ENCODE results near the gene GH2.
"Not testable (repeated sequence)": the region's sequence is repeated elsewhere in the genome, so short reads cannot be mapped to it uniquely, and the experiment has no call there.

Gene GH2

DNA sequence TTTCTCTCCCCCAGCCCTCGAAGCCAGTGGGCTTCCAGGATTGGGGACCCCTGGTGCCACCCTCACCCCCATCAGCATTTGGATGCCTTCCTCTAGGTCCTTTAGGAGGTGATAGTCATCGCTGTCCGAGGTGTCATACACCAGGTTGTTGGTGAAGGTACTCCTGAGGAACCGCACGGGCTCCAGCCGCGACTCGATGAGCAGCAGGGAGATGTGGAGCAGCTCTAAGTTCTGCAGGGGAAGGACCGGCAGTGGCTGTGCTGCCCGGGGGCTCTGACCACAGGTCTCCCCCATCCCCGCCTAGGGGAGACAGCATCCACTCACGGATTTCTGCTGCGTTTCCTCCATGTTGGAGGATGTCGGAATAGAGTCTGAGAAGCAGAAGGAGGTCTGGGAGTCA lies 28.4 kb upstream of the GH2 start:
- no peak for DNase-seq

DNA sequence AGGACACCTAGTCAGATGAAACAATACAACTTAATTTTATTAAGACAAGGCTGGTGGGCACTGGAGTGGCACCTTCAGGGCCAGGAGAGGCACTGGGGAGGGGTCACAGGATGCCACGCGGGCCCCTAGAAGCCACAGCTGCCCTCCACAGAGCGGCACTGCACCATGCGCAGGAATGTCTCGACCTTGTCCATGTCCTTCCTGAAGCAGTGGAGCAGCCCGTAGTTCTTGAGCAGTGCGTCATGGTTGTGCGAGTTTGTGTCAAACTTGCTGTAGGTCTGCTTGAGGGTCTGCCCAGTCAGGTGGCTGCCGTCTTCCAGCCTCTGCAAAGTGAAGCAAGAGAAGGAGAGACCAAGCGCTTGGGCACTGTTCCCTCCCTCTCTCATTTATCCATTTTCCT lies 27.8 kb upstream of the GH2 start:
- DNase-seq = not testable (repeated sequence)

DNA sequence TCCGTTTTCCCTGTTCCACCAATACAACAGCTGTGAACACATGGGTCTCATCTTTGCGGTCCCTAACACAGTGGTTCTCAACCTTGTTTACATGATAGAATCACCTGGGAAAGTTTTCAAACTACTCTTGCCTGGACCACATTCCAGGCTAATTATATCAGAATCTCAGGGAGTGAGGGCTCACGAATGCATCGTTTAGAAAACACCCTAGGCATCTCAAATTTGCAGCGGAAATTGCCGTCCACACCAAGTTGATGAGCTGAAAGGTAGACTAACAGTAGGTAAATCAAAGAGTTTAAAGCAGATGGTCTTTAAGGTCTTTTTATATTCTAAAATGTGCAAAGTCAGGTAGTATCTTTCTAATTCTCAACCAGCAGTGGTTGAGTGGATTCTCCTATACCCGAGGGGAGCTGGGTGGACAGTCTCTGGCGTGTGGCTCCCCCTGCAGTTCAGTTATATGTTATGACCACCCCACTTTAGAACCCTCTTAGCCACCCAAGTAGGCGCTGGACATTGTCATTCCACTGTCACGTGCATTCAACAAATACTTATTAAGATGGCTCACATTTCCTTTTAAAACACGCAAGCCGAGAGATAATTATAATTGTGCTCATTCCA lies 25.5 kb upstream of the GH2 start:
- DNase-seq = peak; percentile 71

GRCh38 chr17:63904796-63905195 lies 23.1 kb upstream of the GH2 start:
- not testable (repeated sequence) for DNase-seq

- DNase-seq = peak; percentile 30
Measured at GRCh38 chr17:63903787-63904201, 22.1 kb upstream of the GH2 start.

GRCh38 chr17:63901971-63902370 lies 20.2 kb upstream of the GH2 start:
- not testable (repeated sequence) for DNase-seq

- DNase-seq = not testable (repeated sequence)
Measured at GRCh38 chr17:63898899-63899798, 17.4 kb upstream of the GH2 start.

- DNase-seq = not testable (repeated sequence)
Measured at GRCh38 chr17:63896524-63897354, 15.0 kb upstream of the GH2 start, which contains the start of gene CSH1. Gene CSH1, minus strand, starts transcription at chr17:63896574. Its CDS starts 63 bp downstream, at chr17:63896511.

GRCh38 chr17:63894821-63895220 lies 13.1 kb upstream of the GH2 start:
- DNase-seq = not testable (repeated sequence)

DNA sequence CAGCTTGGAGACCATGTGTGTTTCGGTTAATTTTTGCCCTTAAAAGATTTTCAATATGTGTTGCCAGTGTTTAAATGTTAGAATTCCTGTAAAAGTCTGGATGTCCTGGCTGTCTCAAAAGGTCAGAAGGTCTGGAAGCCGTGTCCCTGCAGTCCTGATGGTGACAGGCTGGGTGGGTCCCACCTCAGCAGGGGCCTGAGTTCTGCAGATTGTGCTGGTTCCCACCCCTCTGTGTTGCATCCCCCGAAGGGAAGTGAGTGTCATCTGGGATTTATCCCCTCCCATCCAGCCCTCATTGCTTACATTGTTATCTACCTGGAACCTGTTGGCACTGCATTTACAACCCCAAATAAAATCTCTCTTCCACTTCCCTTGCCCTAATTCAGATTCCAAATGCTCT lies 12.3 kb upstream of the GH2 start:
- DNase-seq = not testable (repeated sequence)

GRCh38 chr17:63892316-63893037 lies 10.7 kb upstream of the GH2 start:
- not testable (repeated sequence) for DNase-seq

GRCh38 chr17:63889026-63889848 lies 7.5 kb upstream of the GH2 start:
- DNase-seq = peak; percentile 44

- not testable (repeated sequence) for DNase-seq
Measured at GRCh38 chr17:63885119-63885518, 3.4 kb upstream of the GH2 start.

DNA sequence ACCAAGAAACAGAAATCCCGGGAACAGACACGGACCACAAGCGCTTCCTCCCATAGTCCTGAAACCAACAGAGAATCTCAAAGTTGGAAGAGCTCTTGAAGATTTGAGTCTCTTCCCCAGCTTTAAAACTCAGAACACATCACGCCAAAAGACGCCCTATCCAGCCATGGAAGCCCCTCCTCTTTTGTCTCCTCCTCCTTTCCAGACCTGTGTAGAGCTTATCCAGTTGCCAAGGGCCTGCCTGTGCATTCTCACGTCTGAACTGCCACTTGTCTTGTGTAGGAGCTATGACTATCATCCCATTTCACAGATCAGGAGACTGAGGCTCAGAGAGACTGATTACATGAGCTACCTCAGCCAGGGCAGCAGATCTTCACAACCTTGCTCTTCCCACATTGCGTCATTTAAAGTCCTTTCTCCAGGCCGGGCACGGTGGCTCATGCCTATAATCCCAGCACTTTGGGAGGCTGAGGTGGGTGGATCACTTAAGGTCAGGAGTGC lies 932 bp upstream of the GH2 start:
- not testable (repeated sequence) for DNase-seq

- DNase-seq = not testable (repeated sequence)
Measured at GRCh38 chr17:63881337-63881736, 407 bp downstream of the GH2 start.

GRCh38 chr17:63880706-63881105 lies 1.0 kb downstream of the GH2 start:
- DNase-seq = no peak

- not testable (repeated sequence) for DNase-seq
Measured at GRCh38 chr17:63878413-63878812, 3.3 kb downstream of the GH2 start.

DNA sequence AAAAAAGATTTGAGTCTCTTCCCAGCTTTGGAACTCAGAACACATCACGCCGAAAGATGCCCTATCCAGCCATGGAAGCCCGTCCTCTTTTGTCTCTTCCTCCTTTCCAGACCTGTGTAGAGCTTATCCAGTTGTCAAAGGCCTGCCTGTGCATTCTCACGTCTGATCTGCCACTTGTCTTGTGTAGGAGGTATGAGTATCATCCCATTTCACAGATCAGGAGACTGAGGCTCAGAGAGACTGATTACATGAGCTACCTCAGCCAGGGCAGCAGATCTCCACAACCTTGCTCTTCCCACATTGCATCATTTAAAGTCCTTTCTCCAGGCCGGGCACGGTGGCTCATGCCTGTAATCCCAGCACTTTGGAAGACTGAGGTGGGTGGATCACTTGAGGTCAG lies 7.1 kb downstream of the GH2 start:
- DNase-seq = not testable (repeated sequence)

GRCh38 chr17:63874061-63874626 lies 7.6 kb downstream of the GH2 start:
- not testable (repeated sequence) for DNase-seq

GRCh38 chr17:63873577-63873976 lies 8.2 kb downstream of the GH2 start, which contains the start of gene CSH2:
Gene CSH2, minus strand, starts transcription at chr17:63873677. Its CDS starts 63 bp downstream, at chr17:63873614.
- not testable (repeated sequence) for DNase-seq

All from hematopoietic multipotent progenitor cell treated with erythropoietin and hydrocortisone succinate and interleukin-3 and kit ligand, for 6 days (in vitro differentiated cells).